Esophagus muscularis mucosa (tissue), 4 donors: ENCODE measurements around the gene PGBD5.

Experiments
- CTCF ChIP-seq, 3 experiments: fragments of 200-600 bp in 2 of 3; fragments of 450-650 bp in 1 of 3; sonication (generic) in 2 of 3; IDR thresholded peaks; one replicate each; pipeline ENCODE4 v1.5.1; 2017 to 2019; ENCODE audit warnings: antibody characterized with exemption in 3 of 3, mild to moderate bottlenecking in 2 of 3, moderate library complexity in 1 of 3
- EP300 ChIP-seq: sonication (generic); formaldehyde crosslinking; IDR thresholded peaks from one replicate; pipeline ENCODE4 v1.6.1; 2017; ENCODE audit warnings: antibody characterized with exemption
- POLR2A ChIP-seq: fragments of 450-650 bp; IDR thresholded peaks from one replicate; pipeline ENCODE4 v1.6.1; 2017; ENCODE audit warnings: antibody characterized with exemption, moderate library complexity, mild to moderate bottlenecking, low read depth

- TF ChIP-seq CTCF (IDR thresholded peaks at IDR 0.05) = no peak
- TF ChIP-seq EP300 = no peak
- TF ChIP-seq POLR2A = no peak
Measured at GRCh38 chr1:230300322-230301301, 125.5 kb downstream of the PGBD5 start.
